HUES64 (cell line): ENCODE results near the gene CACNA1S.

Source experiments
- H3K27ac ChIP-seq: 2 replicates; pipeline ENCODE4 v1.7.0; 2013; ENCODE audit warnings: low read depth, low read length, inconsistent platforms
- H3K27me3 ChIP-seq: 2 replicates; pipeline ENCODE4 v1.6.1; 2013; ENCODE audit warnings: mild to moderate bottlenecking, low read length; ENCODE audit not compliant: insufficient read depth
- H3K36me3 ChIP-seq: 2 replicates; pipeline ENCODE4 v1.6.1; 2013; ENCODE audit warnings: mild to moderate bottlenecking, low read length; ENCODE audit not compliant: insufficient read depth
- H3K4me1 ChIP-seq: 2 replicates; pipeline ENCODE4 v1.6.1; 2013; ENCODE audit warnings: mild to moderate bottlenecking, low read length, moderate library complexity; ENCODE audit not compliant: insufficient read depth
- H3K4me3 ChIP-seq: 2 replicates; pipeline ENCODE4 v1.5.1; 2013; ENCODE audit warnings: mild to moderate bottlenecking, low read length, moderate library complexity
- H3K9ac ChIP-seq: 2 replicates; pipeline ENCODE4 v1.6.1; 2013; ENCODE audit warnings: mild to moderate bottlenecking, low read depth, low read length
- H3K9me3 ChIP-seq: 2 replicates; pipeline ENCODE4 v1.6.1; 2013; ENCODE audit warnings: low read depth, low read length; ENCODE audit not compliant: insufficient read depth
- WGBS: fragments of 150-250, 120-280 bp; methylation state at CpG from one replicate; pipeline ENCODE4 v1.1.7; 2013; ENCODE audit warnings: missing lambda C conversion rate; 5-methylcytosine and 5-hydroxymethylcytosine counted together

Gene CACNA1S

GRCh38 chr1:201113451-201114244, 1.4 kb upstream of the CACNA1S start:
- Histone ChIP-seq H3K9ac (0 out of 2 replicates have a peak overlapping the region, but pooled peaks have one; percentile 21), H3K9me3 (no peaks in the 10 kb centered on the region), H3K4me3 (peak overlapping the region; percentile 56), H3K27ac (no peak overlapping the region), H3K36me3 (no peaks in the 10 kb centered on the region), H3K4me1 (0 out of 2 replicates have a peak, but pooled peaks cover 3% of the 10 kb centered on the region), H3K27me3 (peaks cover 53% of the 10 kb centered on the region)
- 48% methylated on average over 13 of the region's 17 CpGs for WGBS

- peaks cover 8% of the 10 kb centered on the region; the same call in 1 of the 2 replicates for H3K4me1 ChIP-seq
- H3K4me3 ChIP-seq: no peak overlapping the region
- H3K27me3 ChIP-seq: peaks cover 48% of the 10 kb centered on the region
- no peak overlapping the region for H3K9ac ChIP-seq
- H3K36me3 ChIP-seq: no peaks in the 10 kb centered on the region
- H3K9me3 ChIP-seq: no peaks in the 10 kb centered on the region
- 97% methylated on average over 3 of the region's 3 CpGs for WGBS
- H3K27ac ChIP-seq: no peak overlapping the region
Measured at GRCh38 chr1:201112926-201113325, 700 bp upstream of the CACNA1S start.

- Histone ChIP-seq H3K36me3 (no peaks in the 10 kb centered on the region), H3K27me3 (peaks cover 36% of the 10 kb centered on the region), H3K4me1 (peaks cover 8% of the 10 kb centered on the region; the same call in 1 of the 2 replicates), H3K9me3 (no peaks in the 10 kb centered on the region), H3K4me3 (no peak overlapping the region), H3K9ac (no peak overlapping the region), H3K27ac (no peak overlapping the region)
- WGBS: 85% methylated on average over 3 of the region's 3 CpGs
Measured at GRCh38 chr1:201111672-201112071, 554 bp downstream of the CACNA1S start.

DNA sequence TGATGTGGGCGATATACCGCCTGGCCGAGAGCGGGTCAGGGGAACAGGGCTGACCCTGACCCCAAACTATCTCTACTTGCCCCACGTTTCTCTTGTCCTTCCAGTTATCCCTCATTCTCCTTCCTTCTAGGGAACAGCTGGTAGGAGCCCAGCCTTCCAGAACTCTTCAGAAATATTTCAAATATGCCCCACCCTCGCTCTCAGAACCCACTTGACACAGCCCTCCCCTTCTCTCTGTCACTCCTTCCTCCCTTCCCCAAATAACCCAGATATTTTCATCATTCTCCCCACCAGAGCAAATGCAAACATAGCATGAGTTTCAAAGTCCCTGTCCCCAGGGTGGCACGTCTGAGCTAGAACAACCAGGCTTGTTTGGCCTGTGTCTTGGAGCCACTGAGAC, 1.1 kb downstream of the CACNA1S start:
- no peak overlapping the region for H3K27ac ChIP-seq
- peaks cover 31% of the 10 kb centered on the region for H3K27me3 ChIP-seq
- WGBS: 93% methylated on average over 7 of the region's 7 CpGs
- H3K36me3 ChIP-seq: no peaks in the 10 kb centered on the region
- H3K4me1 ChIP-seq: peaks cover 8% of the 10 kb centered on the region; the same call in 1 of the 2 replicates
- H3K9me3 ChIP-seq: no peaks in the 10 kb centered on the region
- no peak overlapping the region for H3K9ac ChIP-seq
- H3K4me3 ChIP-seq: no peak overlapping the region

- Histone ChIP-seq H3K9ac (no peak overlapping the region), H3K27ac (no peak overlapping the region), H3K9me3 (no peaks in the 10 kb centered on the region), H3K4me3 (no peak overlapping the region), H3K4me1 (peaks cover 8% of the 10 kb centered on the region; the same call in 1 of the 2 replicates), H3K36me3 (no peaks in the 10 kb centered on the region), H3K27me3 (peaks cover 26% of the 10 kb centered on the region)
- 77% methylated on average over 5 of the region's 5 CpGs for WGBS
Measured at GRCh38 chr1:201110616-201111015, 1.6 kb downstream of the CACNA1S start.

- no peaks in the 10 kb centered on the region for H3K36me3 ChIP-seq
- H3K9ac ChIP-seq: no peak overlapping the region
- H3K27ac ChIP-seq: no peak overlapping the region
- H3K4me3 ChIP-seq: no peak overlapping the region
- H3K27me3 ChIP-seq: peaks cover 21% of the 10 kb centered on the region
- H3K4me1 ChIP-seq: peaks cover 8% of the 10 kb centered on the region; the same call in 1 of the 2 replicates
- H3K9me3 ChIP-seq: no peaks in the 10 kb centered on the region
- 93% methylated on average over 10 of the region's 10 CpGs for WGBS
Measured at GRCh38 chr1:201110138-201110537, 2.1 kb downstream of the CACNA1S start.

- Histone ChIP-seq H3K4me3 (no peak overlapping the region), H3K27ac (no peak overlapping the region), H3K4me1 (peaks cover 8% of the 10 kb centered on the region; the same call in 1 of the 2 replicates), H3K9ac (no peak overlapping the region), H3K27me3 (peaks cover 16% of the 10 kb centered on the region), H3K36me3 (no peaks in the 10 kb centered on the region), H3K9me3 (no peaks in the 10 kb centered on the region)
- WGBS: 90% methylated on average over 1 of the region's 1 CpG
Measured at GRCh38 chr1:201109651-201110050, 2.6 kb downstream of the CACNA1S start.

- 53% methylated on average over 1 of the region's 1 CpG for WGBS
- no peak overlapping the region for H3K4me3 ChIP-seq
Measured at GRCh38 chr1:201108614-201109013, 3.6 kb downstream of the CACNA1S start.

GRCh38 chr1:201105688-201106087, 6.5 kb downstream of the CACNA1S start:
- Histone ChIP-seq H3K9me3 (no peaks in the 10 kb centered on the region), H3K27ac (no peak overlapping the region), H3K4me1 (peaks cover 5% of the 10 kb centered on the region; the same call in 1 of the 2 replicates), H3K4me3 (no peak overlapping the region), H3K27me3 (no peaks in the 10 kb centered on the region), H3K36me3 (no peaks in the 10 kb centered on the region), H3K9ac (no peak overlapping the region)
- WGBS: 90% methylated on average over 5 of the region's 5 CpGs

More at GRCh38 chr1:201108614-201109013, 3.6 kb downstream of the CACNA1S start:
- H3K27ac ChIP-seq: no peak overlapping the region
- H3K9ac ChIP-seq: no peak overlapping the region
- peaks cover 8% of the 10 kb centered on the region for H3K27me3 ChIP-seq
- peaks cover 5% of the 10 kb centered on the region; the same call in 1 of the 2 replicates for H3K4me1 ChIP-seq
- H3K9me3 ChIP-seq: no peaks in the 10 kb centered on the region
- no peaks in the 10 kb centered on the region for H3K36me3 ChIP-seq

GRCh38 chr1:201104141-201104540, 8.1 kb downstream of the CACNA1S start:
- H3K36me3 ChIP-seq: no peaks in the 10 kb centered on the region
- H3K4me1 ChIP-seq: peaks cover 5% of the 10 kb centered on the region; the same call in 1 of the 2 replicates
- no peak overlapping the region for H3K9ac ChIP-seq
- H3K27ac ChIP-seq: no peak overlapping the region
- no peak overlapping the region for H3K4me3 ChIP-seq
- no peaks in the 10 kb centered on the region for H3K27me3 ChIP-seq
- no peaks in the 10 kb centered on the region for H3K9me3 ChIP-seq
- 56% methylated on average over 1 of the region's 1 CpG for WGBS

- no peak overlapping the region for H3K27ac ChIP-seq
- peaks cover 5% of the 10 kb centered on the region; the same call in 1 of the 2 replicates for H3K4me1 ChIP-seq
- H3K27me3 ChIP-seq: no peaks in the 10 kb centered on the region
- no peaks in the 10 kb centered on the region for H3K9me3 ChIP-seq
- no peak overlapping the region for H3K9ac ChIP-seq
- no peak overlapping the region for H3K4me3 ChIP-seq
- no peaks in the 10 kb centered on the region for H3K36me3 ChIP-seq
- WGBS: 79% methylated on average over 8 of the region's 9 CpGs
Measured at GRCh38 chr1:201103666-201104065, 8.6 kb downstream of the CACNA1S start.
